ENCODE data around the gene MYF5.
A peak's percentile ranks its signal among the peaks of the same experiment; 100 is the strongest.

MYF5 gene

DNA sequence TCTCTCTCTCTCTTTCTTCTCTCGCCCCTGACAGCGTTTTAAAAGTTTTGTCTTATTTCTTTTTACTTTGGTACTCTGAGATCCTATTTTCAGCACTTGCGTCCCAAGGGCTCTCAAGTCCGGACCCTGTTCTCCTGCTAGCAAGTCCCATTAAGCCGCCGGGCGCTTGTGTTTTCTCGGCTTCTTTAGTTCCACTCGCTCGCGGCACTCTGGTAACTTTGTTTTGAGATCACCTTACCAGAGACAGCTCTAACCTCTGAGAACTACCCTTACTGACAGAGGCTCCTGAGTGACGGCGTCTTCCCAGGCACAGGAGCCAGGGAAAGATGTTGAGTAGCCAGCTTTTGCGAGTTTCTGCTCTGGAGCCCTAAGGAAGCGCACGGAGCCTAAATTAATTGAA lies 2.7 kb upstream of the MYF5 start:
- no peaks in the 10 kb centered on the region for H3K36me3 ChIP-seq (ENCODE audit: control insufficient read depth in 5 of 5, insufficient read depth in 5 of 5, low read length in 5 of 5)
- peak overlapping the region; percentile 5 to 48 (median 29) for H3K4me3 ChIP-seq (ENCODE audit: low read depth in 1 of 5, low read length in 5 of 5)
- peaks cover 0 to 3% (median 2%) of the 10 kb centered on the region in 5 donors for H3K9me3 ChIP-seq (ENCODE audit: control insufficient read depth in 5 of 5, low read length in 5 of 5)
- H3K4me1 ChIP-seq (ENCODE audit: control insufficient read depth in 5 of 5, insufficient read depth in 5 of 5, low read length in 5 of 5), result peaks cover 0 to 11% (median 0%) of the 10 kb centered on the region in 5 donors
- no peak overlapping the region for H3K27ac ChIP-seq (ENCODE audit: low read depth, low read length)
- H3K27me3 ChIP-seq (ENCODE audit: control insufficient read depth in 5 of 5, insufficient read depth in 4 of 5, low read length in 5 of 5), result peaks cover 11 to 37% (median 29%) of the 10 kb centered on the region in 5 donors
- H3K9ac ChIP-seq (ENCODE audit: low read length in 5 of 5), result no peak overlapping the region

DNA sequence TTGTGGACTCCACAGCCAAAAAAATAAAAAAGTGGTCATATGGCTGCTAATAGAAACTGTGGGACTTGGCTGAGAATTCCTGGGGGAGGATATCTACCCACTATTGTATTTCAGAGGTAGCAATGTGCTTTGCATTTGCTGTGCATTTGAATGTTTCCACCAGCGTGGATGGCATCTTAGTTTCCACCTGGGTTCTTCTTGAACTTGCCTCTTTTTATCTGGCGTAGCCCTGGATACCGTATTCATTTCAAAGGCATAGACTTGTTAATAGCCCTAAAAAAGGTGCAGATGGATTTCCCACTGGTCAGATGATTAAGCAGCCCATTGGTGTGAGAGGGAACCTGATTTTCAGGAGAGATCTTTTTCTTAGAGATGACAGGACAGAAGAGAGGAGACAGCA lies 1.9 kb upstream of the MYF5 start:
- H3K27ac ChIP-seq (ENCODE audit: low read depth, low read length), result no peak overlapping the region

DNA sequence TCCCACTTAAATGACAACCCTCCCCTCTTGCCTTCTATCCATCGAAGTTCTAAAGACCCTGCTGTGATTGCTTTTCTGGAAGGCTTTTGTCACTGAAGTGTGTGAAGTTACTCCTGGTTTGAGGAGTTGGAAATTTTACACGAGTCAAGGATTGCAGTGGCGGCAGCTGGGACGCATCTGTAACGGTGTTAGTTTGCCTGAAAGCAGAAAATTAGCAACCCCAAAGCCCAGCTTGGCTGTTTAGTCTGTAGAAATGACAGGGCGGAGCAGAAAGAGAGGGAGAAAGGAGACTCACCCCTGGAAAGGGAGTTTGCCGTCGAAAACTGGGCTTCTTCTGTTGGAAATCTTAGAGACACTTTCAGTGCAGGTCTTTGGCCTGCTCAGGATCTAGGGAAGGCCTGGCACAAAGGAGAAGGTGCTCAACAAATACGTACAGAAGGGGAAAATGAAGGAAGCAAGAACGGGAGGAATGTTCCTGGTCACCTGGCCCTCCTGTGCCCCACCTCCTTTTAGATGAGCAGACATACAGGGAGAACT lies 931 bp upstream of the MYF5 start:
- Histone ChIP-seq H3K27me3 (ENCODE audit: control insufficient read depth in 5 of 5, insufficient read depth in 4 of 5, low read length in 5 of 5) (peaks cover 11 to 33% (median 25%) of the 10 kb centered on the region in 5 donors), H3K9ac (ENCODE audit: low read length in 5 of 5) (no peak overlapping the region), H3K9me3 (ENCODE audit: control insufficient read depth in 5 of 5, low read length in 5 of 5) (peaks cover 0 to 3% (median 2%) of the 10 kb centered on the region in 5 donors), H3K4me1 (ENCODE audit: control insufficient read depth in 5 of 5, insufficient read depth in 5 of 5, low read length in 5 of 5) (peaks cover 0 to 9% (median 0%) of the 10 kb centered on the region in 5 donors), H3K27ac (ENCODE audit: low read depth, low read length) (no peak overlapping the region), H3K36me3 (ENCODE audit: control insufficient read depth in 5 of 5, insufficient read depth in 5 of 5, low read length in 5 of 5) (no peaks in the 10 kb centered on the region), H3K4me3 (ENCODE audit: low read depth in 1 of 5, low read length in 5 of 5) (no peak overlapping the region)

More for the DNA sequence above, 1.9 kb upstream of the MYF5 start:
- Histone ChIP-seq H3K9me3 (ENCODE audit: control insufficient read depth in 5 of 5, low read length in 5 of 5) (peaks cover 0 to 3% (median 2%) of the 10 kb centered on the region in 5 donors), H3K9ac (ENCODE audit: low read length in 5 of 5) (no peak overlapping the region), H3K4me3 (ENCODE audit: low read depth in 1 of 5, low read length in 5 of 5) (no peak overlapping the region), H3K36me3 (ENCODE audit: control insufficient read depth in 5 of 5, insufficient read depth in 5 of 5, low read length in 5 of 5) (no peaks in the 10 kb centered on the region), H3K4me1 (ENCODE audit: control insufficient read depth in 5 of 5, insufficient read depth in 5 of 5, low read length in 5 of 5) (peaks cover 0 to 11% (median 0%) of the 10 kb centered on the region in 5 donors), H3K27me3 (ENCODE audit: control insufficient read depth in 5 of 5, insufficient read depth in 4 of 5, low read length in 5 of 5) (peaks cover 11 to 37% (median 29%) of the 10 kb centered on the region in 5 donors)

DNA sequence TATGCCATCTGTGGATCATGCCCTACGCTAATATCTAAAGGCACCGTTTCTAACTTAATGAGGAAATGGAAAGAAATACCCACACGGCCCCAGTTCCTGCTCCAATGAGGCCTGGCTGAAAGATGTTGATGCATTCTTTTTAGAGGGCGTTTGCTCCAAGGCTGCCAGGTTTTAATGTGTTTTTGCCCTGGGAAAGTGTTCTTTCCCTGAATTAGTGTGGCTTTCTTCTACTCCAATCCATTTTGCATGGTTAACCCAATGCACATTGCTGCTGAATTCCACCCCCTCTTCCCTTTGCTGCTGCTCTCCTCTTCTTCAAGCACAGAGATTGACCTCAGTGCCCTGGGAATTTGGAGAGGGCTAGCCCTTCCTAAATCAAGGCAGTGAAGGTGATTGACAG lies 1.1 kb downstream of the MYF5 start:
- Histone ChIP-seq H3K4me1 (ENCODE audit: control insufficient read depth in 5 of 5, insufficient read depth in 5 of 5, low read length in 5 of 5) (peaks cover 0 to 9% (median 0%) of the 10 kb centered on the region in 5 donors), H3K27me3 (ENCODE audit: control insufficient read depth in 5 of 5, insufficient read depth in 4 of 5, low read length in 5 of 5) (peaks cover 11 to 33% (median 25%) of the 10 kb centered on the region in 5 donors), H3K9me3 (ENCODE audit: control insufficient read depth in 5 of 5, low read length in 5 of 5) (peaks cover 0 to 3% (median 2%) of the 10 kb centered on the region in 5 donors), H3K4me3 (ENCODE audit: low read depth in 1 of 5, low read length in 5 of 5) (no peak overlapping the region), H3K9ac (ENCODE audit: low read length in 5 of 5) (no peak overlapping the region), H3K36me3 (ENCODE audit: control insufficient read depth in 5 of 5, insufficient read depth in 5 of 5, low read length in 5 of 5) (no peaks in the 10 kb centered on the region), H3K27ac (ENCODE audit: low read depth, low read length) (no peak overlapping the region)

DNA sequence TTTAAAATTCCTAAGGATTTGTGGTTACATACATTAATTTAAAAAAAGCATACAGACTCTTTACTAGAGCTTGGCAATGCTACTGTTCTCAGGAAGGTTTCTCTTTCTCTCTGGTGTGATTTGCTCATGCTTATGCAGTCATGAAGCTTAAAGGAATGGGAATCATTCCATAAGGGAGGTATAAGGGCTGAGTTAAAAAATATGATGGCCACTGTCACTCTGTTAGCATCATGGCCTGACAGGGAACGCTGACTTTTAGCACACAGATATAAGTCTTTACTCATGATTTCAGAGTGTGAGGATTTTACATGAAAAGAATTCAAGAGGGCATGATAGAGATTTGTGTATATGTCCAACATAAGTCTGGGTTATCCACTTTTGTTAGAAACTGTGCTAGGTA lies 3.8 kb downstream of the MYF5 start:
- no peaks in the 10 kb centered on the region for H3K36me3 ChIP-seq (ENCODE audit: control insufficient read depth in 5 of 5, insufficient read depth in 5 of 5, low read length in 5 of 5)
- H3K27me3 ChIP-seq (ENCODE audit: control insufficient read depth in 5 of 5, insufficient read depth in 4 of 5, low read length in 5 of 5), result peaks cover 8 to 20% (median 16%) of the 10 kb centered on the region in 5 donors
- H3K9ac ChIP-seq (ENCODE audit: low read length in 5 of 5), result no peak overlapping the region
- no peak overlapping the region for H3K27ac ChIP-seq (ENCODE audit: low read depth, low read length)
- peaks cover 0 to 3% (median 0%) of the 10 kb centered on the region in 5 donors for H3K4me1 ChIP-seq (ENCODE audit: control insufficient read depth in 5 of 5, insufficient read depth in 5 of 5, low read length in 5 of 5)
- no peak overlapping the region for H3K4me3 ChIP-seq (ENCODE audit: low read depth in 1 of 5, low read length in 5 of 5)
- H3K9me3 ChIP-seq (ENCODE audit: control insufficient read depth in 5 of 5, low read length in 5 of 5), result peaks cover 0 to 3% (median 2%) of the 10 kb centered on the region in 5 donors

DNA sequence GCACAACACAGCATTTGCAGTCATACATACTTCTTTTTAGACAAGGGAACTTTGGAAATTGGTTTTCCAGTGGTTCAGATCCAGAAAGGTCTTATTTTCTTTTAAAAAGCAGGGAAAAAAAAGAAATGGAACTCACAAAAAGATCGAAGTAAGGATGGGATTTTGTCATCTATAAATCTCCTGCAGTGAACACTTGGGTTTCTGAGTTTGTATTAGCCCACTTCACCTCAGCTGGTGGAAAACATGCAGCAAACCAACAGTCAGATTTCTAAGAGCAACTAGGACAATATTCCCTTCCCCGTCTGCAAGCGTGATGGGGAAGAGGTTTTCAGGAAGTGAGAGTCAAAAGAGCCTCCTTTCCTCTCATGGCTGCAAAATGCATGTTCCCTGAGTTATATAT lies 4.6 kb downstream of the MYF5 start:
- H3K27me3 ChIP-seq (ENCODE audit: control insufficient read depth in 5 of 5, insufficient read depth in 4 of 5, low read length in 5 of 5), result peaks cover 7 to 12% (median 11%) of the 10 kb centered on the region in 5 donors
- no peak overlapping the region for H3K4me3 ChIP-seq (ENCODE audit: low read depth in 1 of 5, low read length in 5 of 5)
- H3K4me1 ChIP-seq (ENCODE audit: control insufficient read depth in 5 of 5, insufficient read depth in 5 of 5, low read length in 5 of 5), result peaks cover 0 to 3% (median 0%) of the 10 kb centered on the region in 5 donors
- no peak overlapping the region for H3K27ac ChIP-seq (ENCODE audit: low read depth, low read length)
- peaks cover 0 to 3% (median 2%) of the 10 kb centered on the region in 5 donors for H3K9me3 ChIP-seq (ENCODE audit: control insufficient read depth in 5 of 5, low read length in 5 of 5)
- H3K9ac ChIP-seq (ENCODE audit: low read length in 5 of 5), result no peak overlapping the region
- no peaks in the 10 kb centered on the region for H3K36me3 ChIP-seq (ENCODE audit: control insufficient read depth in 5 of 5, insufficient read depth in 5 of 5, low read length in 5 of 5)

DNA sequence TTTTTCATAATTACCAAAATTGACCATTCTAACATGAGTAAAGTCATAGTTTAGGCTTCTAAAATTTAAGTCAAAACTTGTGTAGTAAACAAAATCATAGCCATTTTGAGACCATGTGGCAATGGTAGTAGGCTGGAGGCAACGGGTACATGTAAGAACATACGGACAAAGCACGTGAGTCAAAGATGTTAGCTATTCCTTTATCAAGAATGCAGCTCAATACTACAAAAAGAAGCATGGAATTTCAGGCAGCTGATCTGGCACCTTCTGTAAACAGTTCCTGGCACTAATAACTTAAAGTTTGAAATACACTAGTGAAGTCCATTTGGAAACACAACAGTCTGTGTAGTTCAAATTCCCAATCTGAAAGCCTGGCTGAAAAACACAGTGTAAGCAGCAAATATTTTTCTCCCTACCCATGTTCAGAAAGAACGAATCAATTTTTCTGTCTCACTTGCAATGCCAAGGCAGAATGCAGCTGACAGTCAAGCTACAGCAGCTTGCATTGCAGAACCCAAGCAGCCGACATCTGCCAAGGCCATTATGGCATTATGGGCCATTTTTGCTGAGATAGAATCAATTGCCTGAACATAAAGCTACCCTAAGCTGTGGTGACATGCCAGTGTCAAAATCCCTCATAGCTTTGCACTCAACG lies 29.3 kb downstream of the MYF5 start:
- H3K4me3 ChIP-seq (ENCODE audit: low read depth in 1 of 5, low read length in 5 of 5), result no peak overlapping the region
- no peak overlapping the region for H3K27ac ChIP-seq (ENCODE audit: low read depth, low read length)
- H3K9me3 ChIP-seq (ENCODE audit: control insufficient read depth in 5 of 5, low read length in 5 of 5), result no peaks in the 10 kb centered on the region

DNA sequence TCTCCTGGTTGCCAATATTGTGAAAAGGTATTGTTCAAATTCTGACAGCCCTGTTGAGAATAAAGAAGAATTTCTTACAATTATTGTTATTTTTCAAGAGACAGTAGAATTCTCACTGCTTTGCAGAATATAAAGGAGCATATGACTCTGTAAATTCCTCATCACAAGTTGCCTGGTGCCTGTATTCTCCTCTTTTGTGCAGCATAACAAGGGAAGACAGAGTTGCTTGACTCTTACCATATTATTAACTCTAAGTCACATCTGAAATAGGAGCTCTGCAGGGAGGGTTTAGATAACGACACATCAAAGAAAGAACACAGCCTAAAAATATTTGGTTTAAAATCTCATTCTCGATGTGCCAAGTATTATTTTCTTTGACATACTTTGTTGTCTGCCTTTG lies 31.1 kb downstream of the MYF5 start:
- no peak overlapping the region for H3K27ac ChIP-seq (ENCODE audit: low read depth, low read length)
- H3K4me3 ChIP-seq (ENCODE audit: low read depth in 1 of 5, low read length in 5 of 5), result no peak overlapping the region
- no peaks in the 10 kb centered on the region for H3K4me1 ChIP-seq (ENCODE audit: control insufficient read depth in 5 of 5, insufficient read depth in 5 of 5, low read length in 5 of 5)
- H3K36me3 ChIP-seq (ENCODE audit: control insufficient read depth in 5 of 5, insufficient read depth in 5 of 5, low read length in 5 of 5), result no peaks in the 10 kb centered on the region
- H3K27me3 ChIP-seq (ENCODE audit: control insufficient read depth in 5 of 5, insufficient read depth in 4 of 5, low read length in 5 of 5), result no peaks in the 10 kb centered on the region
- H3K9ac ChIP-seq (ENCODE audit: low read length in 5 of 5), result no peak overlapping the region
- H3K9me3 ChIP-seq (ENCODE audit: control insufficient read depth in 5 of 5, low read length in 5 of 5), result no peaks in the 10 kb centered on the region

More for the DNA sequence above, 29.3 kb downstream of the MYF5 start:
- Histone ChIP-seq H3K9ac (ENCODE audit: low read length in 5 of 5) (no peak overlapping the region), H3K4me1 (ENCODE audit: control insufficient read depth in 5 of 5, insufficient read depth in 5 of 5, low read length in 5 of 5) (no peaks in the 10 kb centered on the region), H3K27me3 (ENCODE audit: control insufficient read depth in 5 of 5, insufficient read depth in 4 of 5, low read length in 5 of 5) (no peaks in the 10 kb centered on the region), H3K36me3 (ENCODE audit: control insufficient read depth in 5 of 5, insufficient read depth in 5 of 5, low read length in 5 of 5) (no peaks in the 10 kb centered on the region)

DNA sequence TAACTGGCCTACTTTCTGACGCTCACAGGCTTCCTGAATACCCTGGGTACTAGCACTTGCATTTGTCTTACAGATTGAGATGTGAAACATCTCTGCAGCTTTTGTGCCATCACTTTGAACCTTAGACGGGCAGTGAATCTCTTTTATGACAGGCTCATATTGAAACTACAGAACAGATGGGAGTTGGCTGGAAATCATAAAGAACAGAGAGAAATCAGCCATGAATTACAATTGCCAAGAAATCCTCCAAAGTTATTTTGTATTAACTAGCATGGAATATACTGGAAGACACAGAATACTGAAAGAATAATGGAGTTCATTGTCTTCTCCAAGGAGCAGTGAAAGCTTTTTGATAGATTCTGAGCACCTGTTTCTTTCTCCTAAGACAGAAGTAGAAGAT lies 32.7 kb downstream of the MYF5 start:
- H3K36me3 ChIP-seq (ENCODE audit: control insufficient read depth in 5 of 5, insufficient read depth in 5 of 5, low read length in 5 of 5), result no peaks in the 10 kb centered on the region
- H3K4me1 ChIP-seq (ENCODE audit: control insufficient read depth in 5 of 5, insufficient read depth in 5 of 5, low read length in 5 of 5), result no peaks in the 10 kb centered on the region
- H3K27ac ChIP-seq (ENCODE audit: low read depth, low read length), result no peak overlapping the region
- H3K27me3 ChIP-seq (ENCODE audit: control insufficient read depth in 5 of 5, insufficient read depth in 4 of 5, low read length in 5 of 5), result no peaks in the 10 kb centered on the region
- H3K4me3 ChIP-seq (ENCODE audit: low read depth in 1 of 5, low read length in 5 of 5), result no peak overlapping the region
- no peaks in the 10 kb centered on the region for H3K9me3 ChIP-seq (ENCODE audit: control insufficient read depth in 5 of 5, low read length in 5 of 5)
- no peak overlapping the region for H3K9ac ChIP-seq (ENCODE audit: low read length in 5 of 5)

DNA sequence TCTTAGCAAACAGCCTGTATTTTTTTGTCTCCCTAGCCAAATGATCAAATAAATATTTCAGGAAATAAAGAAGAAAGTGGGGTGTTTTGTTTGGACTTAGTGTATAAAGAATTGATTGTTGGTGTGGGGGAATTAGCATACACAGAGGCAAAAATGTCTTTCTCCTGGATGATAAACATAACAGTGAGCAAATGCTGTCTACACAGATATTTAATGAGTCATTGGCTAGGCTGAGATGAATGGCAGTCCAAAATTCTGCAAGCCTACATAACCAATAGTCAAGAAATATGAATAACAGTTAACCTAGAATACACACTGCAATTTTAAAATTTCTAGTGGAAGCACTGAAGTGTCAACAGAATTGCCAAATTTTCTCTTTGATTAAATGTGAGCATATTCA lies 35.8 kb downstream of the MYF5 start:
- Histone ChIP-seq H3K27me3 (ENCODE audit: control insufficient read depth in 5 of 5, insufficient read depth in 4 of 5, low read length in 5 of 5) (no peaks in the 10 kb centered on the region), H3K9me3 (ENCODE audit: control insufficient read depth in 5 of 5, low read length in 5 of 5) (no peaks in the 10 kb centered on the region), H3K4me3 (ENCODE audit: low read depth in 1 of 5, low read length in 5 of 5) (no peak overlapping the region), H3K36me3 (ENCODE audit: control insufficient read depth in 5 of 5, insufficient read depth in 5 of 5, low read length in 5 of 5) (no peaks in the 10 kb centered on the region), H3K27ac (ENCODE audit: low read depth, low read length) (no peak overlapping the region), H3K4me1 (ENCODE audit: control insufficient read depth in 5 of 5, insufficient read depth in 5 of 5, low read length in 5 of 5) (no peaks in the 10 kb centered on the region), H3K9ac (ENCODE audit: low read length in 5 of 5) (no peak overlapping the region)

Measured in subcutaneous abdominal adipose tissue (tissue), 5 donors.